ENCODE data around the gene TMPRSS2.

DNA sequence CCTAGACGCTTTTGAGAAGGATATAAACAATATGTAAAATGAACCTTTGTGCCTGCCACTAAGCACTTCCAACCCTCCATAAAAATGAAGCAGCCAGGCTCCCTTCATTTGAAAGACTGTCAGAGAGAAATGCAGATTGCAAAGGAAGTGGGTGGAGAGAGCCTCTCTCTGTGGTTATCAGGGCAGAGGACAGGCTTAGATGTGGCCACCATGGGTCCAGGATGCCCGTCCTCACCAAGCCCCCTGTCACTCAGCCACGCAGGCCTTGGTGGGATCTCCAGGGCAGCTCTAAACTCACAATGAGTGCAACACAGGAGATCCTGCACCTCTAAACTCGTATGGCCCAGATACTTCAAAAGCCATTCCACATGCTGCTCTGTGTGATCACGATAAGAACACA lies 37.9 kb downstream of the TMPRSS2 start:
- TF ChIP-seq, protein P1, sequence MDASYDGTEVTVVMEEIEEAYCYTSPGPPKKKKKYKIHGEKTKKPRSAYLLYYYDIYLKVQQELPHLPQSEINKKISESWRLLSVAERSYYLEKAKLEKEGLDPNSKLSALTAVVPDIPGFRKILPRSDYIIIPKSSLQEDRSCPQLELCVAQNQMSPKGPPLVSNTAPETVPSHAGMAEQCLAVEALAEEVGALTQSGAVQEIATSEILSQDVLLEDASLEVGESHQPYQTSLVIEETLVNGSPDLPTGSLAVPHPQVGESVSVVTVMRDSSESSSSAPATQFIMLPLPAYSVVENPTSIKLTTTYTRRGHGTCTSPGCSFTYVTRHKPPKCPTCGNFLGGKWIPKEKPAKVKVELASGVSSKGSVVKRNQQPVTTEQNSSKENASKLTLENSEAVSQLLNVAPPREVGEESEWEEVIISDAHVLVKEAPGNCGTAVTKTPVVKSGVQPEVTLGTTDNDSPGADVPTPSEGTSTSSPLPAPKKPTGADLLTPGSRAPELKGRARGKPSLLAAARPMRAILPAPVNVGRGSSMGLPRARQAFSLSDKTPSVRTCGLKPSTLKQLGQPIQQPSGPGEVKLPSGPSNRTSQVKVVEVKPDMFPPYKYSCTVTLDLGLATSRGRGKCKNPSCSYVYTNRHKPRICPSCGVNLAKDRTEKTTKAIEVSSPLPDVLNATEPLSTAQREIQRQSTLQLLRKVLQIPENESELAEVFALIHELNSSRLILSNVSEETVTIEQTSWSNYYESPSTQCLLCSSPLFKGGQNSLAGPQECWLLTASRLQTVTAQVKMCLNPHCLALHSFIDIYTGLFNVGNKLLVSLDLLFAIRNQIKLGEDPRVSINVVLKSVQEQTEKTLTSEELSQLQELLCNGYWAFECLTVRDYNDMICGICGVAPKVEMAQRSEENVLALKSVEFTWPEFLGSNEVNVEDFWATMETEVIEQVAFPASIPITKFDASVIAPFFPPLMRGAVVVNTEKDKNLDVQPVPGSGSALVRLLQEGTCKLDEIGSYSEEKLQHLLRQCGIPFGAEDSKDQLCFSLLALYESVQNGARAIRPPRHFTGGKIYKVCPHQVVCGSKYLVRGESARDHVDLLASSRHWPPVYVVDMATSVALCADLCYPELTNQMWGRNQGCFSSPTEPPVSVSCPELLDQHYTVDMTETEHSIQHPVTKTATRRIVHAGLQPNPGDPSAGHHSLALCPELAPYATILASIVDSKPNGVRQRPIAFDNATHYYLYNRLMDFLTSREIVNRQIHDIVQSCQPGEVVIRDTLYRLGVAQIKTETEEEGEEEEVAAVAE (CRISPR knock-in tag; IDR thresholded peaks at IDR 0.05; ENCODE audit: borderline replicate concordance) = no peak
- TF ChIP-seq ZFP1 (CRISPR knock-in tag; IDR thresholded peaks at IDR 0.05) (no peak), ELF4 (CRISPR knock-in tag; IDR thresholded peaks at IDR 0.05; ENCODE audit: borderline replicate concordance) (no peak), ZKSCAN1 (IDR thresholded peaks at IDR 0.05; ENCODE audit: low read length) (no peak), TARDBP (CRISPR knock-in tag; IDR thresholded peaks at IDR 0.05) (no peak)

Data from HepG2 (cell line).